H9 (cell line): ENCODE data around the gene BEST1. TPM values are rescaled to one million over a fixed set of nuclear protein-coding genes. Genes with fewer than 3 reads are reported as not detected.

ENCODE experiments used
- DNase-seq: peaks from one replicate; pipeline ENCODE4 v3.0.0-alpha.2; 2017
- H2AFZ ChIP-seq: one replicate; pipeline ENCODE4 v1.6.1; 2013; ENCODE audit warnings: mild to moderate bottlenecking, low read length, control low read depth, moderate library complexity
- H2AK5ac ChIP-seq: 2 replicates; pipeline ENCODE4 v1.6.1; 2013; ENCODE audit warnings: low read length, control low read depth, mixed read lengths; ENCODE audit not compliant: insufficient read length
- H2BK120ac ChIP-seq: one replicate; pipeline ENCODE4 v1.6.1; 2013; ENCODE audit warnings: low read depth, mild to moderate bottlenecking, low read length, control low read depth, inconsistent platforms; ENCODE audit not compliant: poor library complexity, severe bottlenecking
- H2BK12ac ChIP-seq: 2 replicates; pipeline ENCODE4 v1.6.1; 2013; ENCODE audit warnings: low read length, control low read depth, mixed read lengths, low read depth; ENCODE audit not compliant: insufficient read length
- H2BK15ac ChIP-seq: 2 replicates; pipeline ENCODE4 v1.6.1; 2013; ENCODE audit warnings: low read depth, low read length, control low read depth
- H2BK20ac ChIP-seq: one replicate; pipeline ENCODE4 v1.6.1; 2013; ENCODE audit warnings: low read depth, mild to moderate bottlenecking, low read length, control low read depth, inconsistent platforms; ENCODE audit not compliant: poor library complexity, severe bottlenecking
- H2BK5ac ChIP-seq: 2 replicates; pipeline ENCODE4 v1.6.1; 2013; ENCODE audit warnings: low read length, control low read depth, mixed read lengths; ENCODE audit not compliant: insufficient read length
- H3K14ac ChIP-seq: 2 replicates; pipeline ENCODE4 v1.6.1; 2013; ENCODE audit warnings: low read length, control low read depth; ENCODE audit not compliant: insufficient read depth
- H3K18ac ChIP-seq: 2 replicates; pipeline ENCODE4 v1.6.1; 2013; ENCODE audit warnings: low read depth, mild to moderate bottlenecking, mixed read lengths, low read length, control low read depth; ENCODE audit not compliant: insufficient read length
- H3K23ac ChIP-seq: 2 replicates; pipeline ENCODE4 v1.6.1; 2013; ENCODE audit warnings: low read length, control low read depth, mixed read lengths, low read depth; ENCODE audit not compliant: insufficient read length
- H3K23me2 ChIP-seq: 2 replicates; pipeline ENCODE4 v1.6.1; 2013; ENCODE audit warnings: low read depth, mild to moderate bottlenecking, mixed read lengths, low read length, control low read depth; ENCODE audit not compliant: insufficient read length, poor library complexity, severe bottlenecking
- H3K27ac ChIP-seq: 2 replicates; pipeline ENCODE4 v1.5.1; 2013; ENCODE audit warnings: low read length, control low read depth, mixed read lengths, low read depth; ENCODE audit not compliant: insufficient read length
- H3K27me3 ChIP-seq: 2 replicates; pipeline ENCODE4 v1.6.1; 2013; ENCODE audit warnings: low read length, control low read depth, inconsistent platforms; ENCODE audit not compliant: insufficient read depth
- H3K4ac ChIP-seq: 2 replicates; pipeline ENCODE4 v1.6.1; 2013; ENCODE audit warnings: low read depth, mild to moderate bottlenecking, control low read depth, inconsistent platforms, low read length, moderate library complexity
- H3K4me1 ChIP-seq: 2 replicates; pipeline ENCODE4 v1.6.1; 2013; ENCODE audit warnings: low read length, control low read depth, inconsistent platforms; ENCODE audit not compliant: insufficient read depth
- H3K4me2 ChIP-seq: 2 replicates; pipeline ENCODE4 v1.6.1; 2013; ENCODE audit warnings: low read length, control low read depth, mixed read lengths; ENCODE audit not compliant: insufficient read length, insufficient read depth
- H3K56ac ChIP-seq: 2 replicates; pipeline ENCODE4 v1.6.1; 2013; ENCODE audit warnings: low read depth, mild to moderate bottlenecking, mixed read lengths, low read length, control low read depth; ENCODE audit not compliant: insufficient read length
- H3K79me1 ChIP-seq: 2 replicates; pipeline ENCODE4 v1.6.1; 2013; ENCODE audit warnings: low read depth, mild to moderate bottlenecking, moderate library complexity, low read length, control low read depth, inconsistent platforms; ENCODE audit not compliant: insufficient read depth, poor library complexity, severe bottlenecking
- H3K79me2 ChIP-seq: 2 replicates; pipeline ENCODE4 v1.6.1; 2013; ENCODE audit warnings: low read length, control low read depth, inconsistent platforms; ENCODE audit not compliant: insufficient read depth
- H3K9ac ChIP-seq: 2 replicates; pipeline ENCODE4 v1.6.1; 2013; ENCODE audit warnings: low read length, control low read depth, mixed read lengths; ENCODE audit not compliant: insufficient read length; ENCODE audit errors: extremely low read depth
- H3K9me3 ChIP-seq: one replicate; pipeline ENCODE4 v1.6.1; 2013; ENCODE audit warnings: low read depth, low read length, inconsistent platforms; ENCODE audit not compliant: control insufficient read depth
- H3T11ph ChIP-seq: one replicate; pipeline ENCODE4 v1.6.1; 2013; ENCODE audit warnings: mild to moderate bottlenecking, low read length, control low read depth, inconsistent platforms
- H4K20me1 ChIP-seq: one replicate; pipeline ENCODE4 v1.6.1; 2013; ENCODE audit not compliant: control insufficient read depth, insufficient read length, insufficient read depth
- H4K5ac ChIP-seq: 2 replicates; pipeline ENCODE4 v1.6.1; 2013; ENCODE audit warnings: low read depth, mild to moderate bottlenecking, mixed read lengths, low read length, control low read depth; ENCODE audit not compliant: insufficient read length
- H4K8ac ChIP-seq: replicated peaks from 2 replicates; pipeline ENCODE4 v1.6.1; 2013; ENCODE audit warnings: low read length, control low read depth, mixed read lengths, low read depth; ENCODE audit not compliant: insufficient read length
- H4K91ac ChIP-seq: 2 replicates; pipeline ENCODE4 v1.6.1; 2013; ENCODE audit warnings: low read depth, mild to moderate bottlenecking, moderate library complexity, mixed read lengths, low read length, control low read depth; ENCODE audit not compliant: insufficient read length
- H3K27ac Mint-ChIP-seq, 3 experiments: 2 replicates in 2 of 3; 3 replicates in 1 of 3; pipeline ENCODE4 v1.8.0; 2020 to 2021; ENCODE audit warnings: mixed read lengths in 3 of 3, mild to moderate bottlenecking in 1 of 3, moderate library complexity in 1 of 3
- H3K27me3 Mint-ChIP-seq: 2 replicates; pipeline ENCODE4 v1.8.0; 2021; ENCODE audit warnings: low read depth, mild to moderate bottlenecking, moderate library complexity, mixed read lengths
- H3K36me3 Mint-ChIP-seq, 3 experiments: 2 replicates in 2 of 3; 3 replicates in 1 of 3; pipeline ENCODE4 v1.8.0; 2020 to 2021; ENCODE audit warnings: low read depth in 3 of 3, mixed read lengths in 3 of 3; ENCODE audit not compliant: insufficient read depth in 1 of 3
- H3K4me1 Mint-ChIP-seq, 2 experiments: 2 replicates each; pipeline ENCODE4 v1.8.0; 2020; ENCODE audit warnings: mixed read lengths in 2 of 2
- H3K4me3 Mint-ChIP-seq, 2 experiments: 2 replicates in 1 of 2; 3 replicates in 1 of 2; pipeline ENCODE4 v1.8.0; 2020 to 2021; ENCODE audit warnings: mild to moderate bottlenecking in 2 of 2, mixed read lengths in 2 of 2, moderate library complexity in 1 of 2
- H3K9me3 Mint-ChIP-seq, 2 experiments: 2 replicates in 1 of 2; 3 replicates in 1 of 2; pipeline ENCODE4 v1.8.0; 2020; ENCODE audit warnings: mild to moderate bottlenecking in 2 of 2, mixed read lengths in 2 of 2, moderate library complexity in 1 of 2
- WGBS: extraction: QIAGEN DNeasy Blood & Tissue Kit; methylation state at CpG from one replicate; pipeline ENCODE4 v1.1.7; 2013; ENCODE audit warnings: missing lambda C conversion rate, low lambda C conversion rate, mixed read lengths; ENCODE audit not compliant: insufficient read length; ENCODE audit errors: extremely low coverage; 5-methylcytosine and 5-hydroxymethylcytosine counted together
- total RNA-seq: library from RNA; stranded (reverse); gene quantifications from 2 replicates; pipeline ENCODE4 v1.2.1, GENCODE V29; 2021
- TF ChIP-seq, protein P1 (sequence below): fragments of 200-600 bp; sonication (generic); conservative IDR thresholded peaks from 3 replicates; pipeline ENCODE4 v1.8.0; 2021; ENCODE audit warnings: antibody characterized with exemption, mild to moderate bottlenecking

Gene BEST1
- total RNA-seq, 1 experiment from 2014 or later, result 0.24 TPM

DNA sequence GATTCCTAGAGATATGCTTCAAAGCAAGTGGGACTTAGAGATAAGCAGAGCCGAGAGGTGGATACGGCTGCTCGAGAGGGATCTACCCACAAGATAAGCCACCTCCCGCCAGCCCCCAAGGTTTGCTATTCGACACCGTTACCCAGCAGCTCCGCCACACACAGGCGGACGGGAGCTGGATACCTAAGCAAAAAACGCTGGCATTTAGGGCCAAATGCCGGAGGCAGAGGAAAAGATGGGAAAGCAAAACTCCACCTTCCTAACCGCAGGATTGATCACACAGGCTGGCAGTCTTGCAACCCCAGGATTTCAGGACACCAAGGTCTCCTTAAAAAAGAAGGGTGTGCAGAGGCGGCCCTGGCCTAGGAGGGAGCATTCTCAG lies 16.6 kb downstream of the BEST1 start:
- no peak overlapping the region for H2BK12ac ChIP-seq
- H3K27me3 ChIP-seq, result no peaks in the 10 kb centered on the region
- no peak for DNase-seq
- no peaks in the 10 kb centered on the region for H3K9me3 ChIP-seq
- peak overlapping the region; percentile 66 for H3K9ac ChIP-seq
- peaks cover 9% of the 10 kb centered on the region; the same call in 1 of the 2 replicates for H3K4me1 ChIP-seq
- H3K4me1 Mint-ChIP-seq, result peaks cover 29 to 40% of the 10 kb centered on the region in 2 experiments
- H3K79me1 ChIP-seq, result peaks cover 4% of the 10 kb centered on the region
- no peak overlapping the region for H3K56ac ChIP-seq
- no peak overlapping the region for H3T11ph ChIP-seq
- H3K4ac ChIP-seq, result no peak overlapping the region
- no peak overlapping the region for H2BK120ac ChIP-seq
- H3K23ac ChIP-seq, result no peak overlapping the region
- H3K27me3 Mint-ChIP-seq, result peaks cover 1% of the 10 kb centered on the region; the same call in 1 of the 2 replicates
- no peak overlapping the region for H2BK5ac ChIP-seq
- H2BK20ac ChIP-seq, result no peak overlapping the region
- no peak overlapping the region for H4K5ac ChIP-seq
- H3K18ac ChIP-seq, result no peak overlapping the region
- peak overlapping the region in 2 of 3 experiments; percentile 74 to 81; a peak in 3 of 7 replicates for H3K27ac Mint-ChIP-seq
- peak overlapping the region; percentile 91 to 94 for H3K4me3 Mint-ChIP-seq
- H3K36me3 Mint-ChIP-seq, result peaks cover 29 to 43% (median 39%) of the 10 kb centered on the region in 3 experiments
- peaks cover 16% of the 10 kb centered on the region for H3K23me2 ChIP-seq
- peak overlapping the region; percentile 97 for H3K4me2 ChIP-seq
- no peak overlapping the region for H4K91ac ChIP-seq
- no peak overlapping the region for H2AK5ac ChIP-seq
- H3K27ac ChIP-seq, result no peak overlapping the region
- H3K9me3 Mint-ChIP-seq, result no peaks in the 10 kb centered on the region; a peak in 1 of 5 replicates
- H4K8ac ChIP-seq, result no peak overlapping the region
- no peak overlapping the region for H2AFZ ChIP-seq
- no CpG with 5 or more reads among the region's 13 CpGs for WGBS
- no peaks in the 10 kb centered on the region for H4K20me1 ChIP-seq
- H3K14ac ChIP-seq, result no peak overlapping the region
- H2BK15ac ChIP-seq, result no peak overlapping the region
- H3K79me2 ChIP-seq, result peaks cover 14% of the 10 kb centered on the region
- TF ChIP-seq, protein P1, sequence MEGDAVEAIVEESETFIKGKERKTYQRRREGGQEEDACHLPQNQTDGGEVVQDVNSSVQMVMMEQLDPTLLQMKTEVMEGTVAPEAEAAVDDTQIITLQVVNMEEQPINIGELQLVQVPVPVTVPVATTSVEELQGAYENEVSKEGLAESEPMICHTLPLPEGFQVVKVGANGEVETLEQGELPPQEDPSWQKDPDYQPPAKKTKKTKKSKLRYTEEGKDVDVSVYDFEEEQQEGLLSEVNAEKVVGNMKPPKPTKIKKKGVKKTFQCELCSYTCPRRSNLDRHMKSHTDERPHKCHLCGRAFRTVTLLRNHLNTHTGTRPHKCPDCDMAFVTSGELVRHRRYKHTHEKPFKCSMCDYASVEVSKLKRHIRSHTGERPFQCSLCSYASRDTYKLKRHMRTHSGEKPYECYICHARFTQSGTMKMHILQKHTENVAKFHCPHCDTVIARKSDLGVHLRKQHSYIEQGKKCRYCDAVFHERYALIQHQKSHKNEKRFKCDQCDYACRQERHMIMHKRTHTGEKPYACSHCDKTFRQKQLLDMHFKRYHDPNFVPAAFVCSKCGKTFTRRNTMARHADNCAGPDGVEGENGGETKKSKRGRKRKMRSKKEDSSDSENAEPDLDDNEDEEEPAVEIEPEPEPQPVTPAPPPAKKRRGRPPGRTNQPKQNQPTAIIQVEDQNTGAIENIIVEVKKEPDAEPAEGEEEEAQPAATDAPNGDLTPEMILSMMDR, result no peak
